HG02678 (cell line): ENCODE results near the gene ARHGEF28.

Experiments used
- ATAC-seq: cut with Tn5 transposase; IDR thresholded peaks from one replicate; pipeline ENCODE4 v1.9.1; 2021; ENCODE audit warnings: mild to moderate bottlenecking, moderate library complexity; ENCODE audit not compliant: unreplicated experiment

ARHGEF28 gene

GRCh38 chr5:73894860-73895259 is 268.9 kb downstream of the ARHGEF28 start:
- ATAC-seq, result no peak

GRCh38 chr5:73895471-73895870 is 269.5 kb downstream of the ARHGEF28 start:
- no peak for ATAC-seq

DNA sequence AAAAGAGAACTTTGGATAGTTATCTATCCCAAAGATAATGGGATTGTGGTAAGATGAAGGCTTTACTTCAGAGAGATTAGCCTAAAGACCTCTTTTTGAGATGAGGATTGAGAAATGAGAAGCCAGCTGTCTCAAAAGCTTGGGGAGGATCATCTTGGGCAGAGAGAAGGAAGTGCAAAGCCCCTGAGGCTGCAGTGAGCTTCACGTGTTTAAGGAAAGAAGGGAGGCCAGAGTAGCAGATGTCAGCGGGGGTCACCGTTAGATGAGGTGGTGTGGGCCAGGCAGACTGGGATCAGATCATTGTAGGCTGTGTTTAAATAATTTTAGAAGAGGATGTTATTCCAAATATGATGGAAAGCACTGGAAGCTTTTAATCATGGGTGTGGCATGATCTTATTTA is 270.1 kb downstream of the ARHGEF28 start:
- no peak for ATAC-seq

DNA sequence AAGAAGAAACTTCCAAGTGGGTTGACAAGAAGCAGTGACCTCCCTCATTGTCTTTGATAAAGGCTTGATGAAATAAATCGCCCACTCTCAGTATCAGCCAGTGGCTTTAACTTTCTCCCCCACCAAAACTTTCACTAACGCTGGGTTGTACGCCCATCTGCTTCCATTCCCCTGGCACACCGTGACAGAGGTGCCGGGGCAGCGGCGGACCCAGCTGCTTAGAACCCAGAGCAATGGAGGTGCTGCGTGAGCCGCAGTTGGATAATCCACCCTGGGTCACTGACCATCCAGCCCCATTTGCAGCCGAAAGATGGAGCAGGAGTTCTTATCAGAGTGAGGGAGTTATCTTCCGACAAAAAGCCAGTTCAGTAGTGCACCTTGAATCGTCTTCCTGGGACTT is 270.7 kb downstream of the ARHGEF28 start:
- ATAC-seq, result no peak

GRCh38 chr5:73897893-73898292 is 271.9 kb downstream of the ARHGEF28 start:
- ATAC-seq, result no peak

GRCh38 chr5:73899055-73899454 is 273.1 kb downstream of the ARHGEF28 start:
- peak; percentile 80 for ATAC-seq

DNA sequence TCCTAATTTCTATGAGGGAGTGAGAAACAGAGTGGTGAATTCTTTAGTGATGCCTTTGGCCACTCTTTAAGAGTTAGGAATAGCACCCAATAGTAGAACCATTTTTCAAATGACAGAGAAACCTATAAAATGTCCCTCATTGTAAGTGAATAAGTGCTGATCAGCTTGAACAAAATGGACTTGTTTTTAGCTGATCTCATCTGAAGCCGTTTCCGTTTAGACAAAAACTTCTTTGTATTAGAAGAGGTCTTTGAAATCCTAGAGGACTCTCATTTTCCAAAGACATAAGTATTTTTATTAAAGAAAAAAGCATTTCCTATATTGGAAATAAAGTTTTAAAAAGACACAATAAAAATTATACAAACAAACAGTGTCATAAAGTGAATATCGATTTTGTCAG is 273.9 kb downstream of the ARHGEF28 start:
- ATAC-seq, result no peak

DNA sequence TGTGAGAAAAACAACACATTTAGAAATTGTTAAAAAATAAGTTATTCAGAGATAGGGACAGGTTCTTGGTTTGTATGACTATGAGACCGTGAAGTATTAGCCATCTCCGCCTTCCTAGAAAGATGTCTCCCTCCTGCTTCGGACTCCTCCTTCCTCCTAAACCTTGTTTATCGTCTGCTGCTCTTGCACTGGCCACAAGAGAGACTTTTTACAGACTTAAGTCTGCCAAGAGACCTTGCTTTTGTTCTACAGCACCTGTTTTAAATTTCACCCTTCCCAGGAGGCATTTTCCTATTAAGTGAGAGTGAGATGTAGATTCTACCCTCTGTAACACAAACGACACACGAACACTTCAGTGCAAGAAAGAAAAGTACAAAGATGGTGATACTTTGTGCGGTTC is 274.6 kb downstream of the ARHGEF28 start:
- ATAC-seq, result no peak

- ATAC-seq, result no peak
These were observed 275.0 kb downstream of the ARHGEF28 start for GRCh38 chr5:73901043-73901442.

DNA sequence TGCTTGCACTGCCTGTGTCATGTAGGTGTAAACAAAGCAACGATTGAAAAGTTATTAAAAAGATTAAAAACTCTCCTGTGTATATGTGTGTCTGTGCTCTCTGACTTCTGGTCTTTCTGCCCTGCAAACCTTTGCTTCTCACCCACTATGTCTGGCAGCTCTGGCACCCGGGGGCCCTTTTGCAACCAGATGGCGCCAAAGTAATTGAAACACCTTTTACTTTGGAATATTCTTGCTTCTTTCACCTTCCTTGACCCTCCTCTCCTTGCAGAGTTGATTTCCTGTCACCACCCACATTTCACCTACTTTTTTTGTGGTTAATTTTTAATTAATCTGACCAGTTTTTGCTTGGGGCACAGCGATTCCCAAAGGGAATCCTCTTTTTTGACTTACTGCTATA is 275.5 kb downstream of the ARHGEF28 start:
- ATAC-seq, result no peak

DNA sequence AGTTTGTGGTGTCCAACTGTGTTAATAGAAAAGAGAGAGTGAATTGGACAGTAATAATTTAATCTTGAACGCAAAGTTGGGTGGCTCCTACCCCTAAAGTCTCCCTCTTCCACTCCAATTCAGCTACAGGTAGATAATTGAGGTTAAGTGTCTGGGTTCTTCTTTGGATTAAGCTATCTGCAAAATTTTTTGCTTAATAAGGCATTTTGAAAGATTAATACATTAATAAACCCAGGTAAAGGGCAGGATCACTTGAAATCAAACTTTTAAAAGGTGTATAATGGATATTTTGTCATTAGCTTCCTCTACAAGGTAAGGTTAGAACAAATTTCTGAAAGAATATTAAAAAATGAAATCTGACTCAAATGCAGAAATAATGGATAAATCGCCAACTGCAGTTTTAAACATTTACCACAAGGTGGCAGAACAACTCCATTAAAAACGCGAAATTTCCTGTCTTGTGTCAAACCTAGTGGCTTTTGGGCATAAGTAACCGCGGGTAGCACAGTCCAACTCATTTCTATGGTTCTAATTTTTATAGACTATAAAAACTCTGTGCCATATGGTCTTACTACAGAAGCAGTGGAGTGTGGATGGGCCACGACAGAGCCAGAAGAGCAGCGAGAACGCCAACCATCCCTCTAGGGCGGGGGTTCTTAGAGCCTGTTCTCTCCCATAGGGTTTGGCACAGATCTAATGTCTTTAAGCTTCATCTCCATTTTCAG is 276.5 kb downstream of the ARHGEF28 start:
- no peak for ATAC-seq

GRCh38 chr5:73903169-73903568 is 277.2 kb downstream of the ARHGEF28 start:
- ATAC-seq, result no peak

GRCh38 chr5:73906277-73906676 is 280.3 kb downstream of the ARHGEF28 start:
- no peak for ATAC-seq

GRCh38 chr5:73907164-73907563 is 281.2 kb downstream of the ARHGEF28 start:
- no peak for ATAC-seq

- ATAC-seq, result no peak
These were observed 282.4 kb downstream of the ARHGEF28 start for GRCh38 chr5:73908395-73908794.

GRCh38 chr5:73908846-73909245 is 282.9 kb downstream of the ARHGEF28 start:
- no peak for ATAC-seq

GRCh38 chr5:73909474-73909873 is 283.5 kb downstream of the ARHGEF28 start:
- ATAC-seq, result no peak

- no peak for ATAC-seq
These were observed 285.9 kb downstream of the ARHGEF28 start for GRCh38 chr5:73911761-73912393.

GRCh38 chr5:73912821-73913271 is 286.9 kb downstream of the ARHGEF28 start:
- no peak for ATAC-seq

DNA sequence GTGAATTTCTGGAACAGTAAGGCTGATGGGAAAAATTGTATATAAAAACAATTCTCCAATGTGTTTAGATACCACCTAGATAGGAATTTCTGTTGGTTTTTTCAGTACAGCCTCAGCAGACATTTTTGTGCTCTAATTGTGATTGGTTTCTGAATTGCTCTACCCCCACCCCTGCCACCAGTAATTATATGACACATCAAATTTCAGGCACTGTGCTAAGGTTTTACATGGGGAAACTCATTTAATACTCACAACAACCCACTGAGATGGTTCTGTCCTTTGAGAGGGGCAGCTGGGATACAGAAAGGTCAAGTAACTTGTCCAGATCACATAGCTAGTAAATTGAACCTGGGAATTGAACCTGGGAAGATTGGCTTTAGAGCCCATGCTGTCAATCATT is 288.0 kb downstream of the ARHGEF28 start:
- ATAC-seq, result no peak

DNA sequence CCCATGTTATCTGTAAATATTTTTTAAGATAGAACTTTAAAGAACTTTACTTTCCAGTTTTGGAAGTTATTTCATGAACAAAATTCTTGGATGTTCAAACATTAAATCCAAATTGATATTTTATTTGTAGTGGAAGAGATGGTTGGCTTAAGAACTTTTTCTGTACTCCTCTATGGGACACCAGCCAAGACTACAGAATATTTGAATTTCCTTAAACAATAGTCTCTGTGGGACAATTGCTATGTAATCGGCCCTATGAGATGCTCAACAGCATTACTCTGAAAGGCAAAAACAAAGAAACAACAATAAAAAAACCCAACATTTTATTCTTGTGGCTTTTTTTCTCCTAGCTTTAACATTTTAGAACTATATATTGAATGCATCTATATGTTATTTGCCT is 289.3 kb downstream of the ARHGEF28 start:
- no peak for ATAC-seq

DNA sequence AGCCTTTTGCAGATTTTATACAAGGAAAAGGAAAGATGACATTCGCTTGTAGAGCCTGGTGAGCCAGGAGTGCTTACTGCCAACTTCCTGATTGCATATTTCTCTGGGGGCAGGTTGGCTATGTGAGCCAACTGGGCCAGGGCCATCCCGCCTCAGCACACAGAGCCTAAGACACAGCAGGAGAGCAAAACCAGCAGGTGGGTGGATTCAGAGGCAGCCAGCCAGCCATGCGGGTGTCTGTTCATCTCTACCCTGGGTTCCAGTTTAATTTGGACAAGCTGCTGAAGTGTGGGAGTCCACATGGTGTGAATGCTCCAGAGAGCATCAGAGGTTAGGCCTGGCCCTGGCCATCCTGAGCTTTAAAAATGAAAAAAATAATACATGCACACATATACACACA is 291.4 kb downstream of the ARHGEF28 start:
- ATAC-seq, result no peak

DNA sequence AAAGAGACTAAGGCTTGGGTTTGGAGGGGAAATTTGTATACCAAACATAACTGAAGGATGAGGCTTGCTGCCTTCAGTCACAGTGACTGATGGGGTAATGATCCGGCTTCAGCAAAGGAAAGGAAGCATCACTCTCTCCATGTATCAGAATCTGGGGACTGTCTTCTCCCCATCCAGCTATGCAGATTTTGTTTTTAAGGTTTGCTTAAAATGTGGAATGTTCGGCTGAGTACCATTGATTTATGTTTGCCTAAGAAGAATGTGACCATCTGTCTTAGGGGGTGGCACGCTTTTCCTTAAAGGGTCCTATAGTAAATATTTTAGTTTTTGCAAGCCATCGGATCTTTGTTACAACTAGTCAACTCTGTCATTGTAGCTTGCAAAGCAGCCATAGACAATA is 291.9 kb downstream of the ARHGEF28 start:
- ATAC-seq, result no peak
